Endothelial cell of umbilical vein (primary cell): ENCODE data around the gene LYSMD3. TPM values are rescaled to one million over a fixed set of nuclear protein-coding genes. Genes with fewer than 3 reads are reported as not detected.

Experiments
- BruUV-seq: library from RNA; stranded (reverse); fragments of 400-500 nt; replicated peaks from 2 replicates; lab custom pipeline; 2021; lab: Mats Ljungman, UMichigan
- CTCF ChIA-PET: fragments of 300-600, 350-600 bp; sonication (Branson Sonifier 250); formaldehyde crosslinking; loops from one replicate; lab custom pipeline; 2021; ENCODE audit warnings: antibody characterized with exemption, inconsistent platforms; lab: Charles Lee
- POLR2A ChIA-PET: fragments of 300-600, 350-600 bp; sonication (Branson Sonifier 250); formaldehyde crosslinking; loops from one replicate; lab custom pipeline; 2021; ENCODE audit warnings: antibody characterized with exemption, inconsistent platforms; lab: Charles Lee
- DNase-seq: peaks from one replicate; pipeline ENCODE4 v3.0.0-alpha.2; 2011; ENCODE audit warnings: low read depth, low spot score
- FAIRE-seq: peaks from 2 replicates; lab custom pipeline; 2011; peaks lifted over from hg19 to GRCh38; lab: Jason Lieb, UNC
- H2AFZ ChIP-seq: 2 replicates; pipeline ENCODE4 v1.6.0; 2012; ENCODE audit warnings: low read depth, low read length, control low read depth, inconsistent platforms
- H3K27ac ChIP-seq: 2 replicates; pipeline ENCODE4 v1.5.1; 2011; ENCODE audit warnings: low read depth, mild to moderate bottlenecking, control low read depth, low read length, moderate library complexity; ENCODE audit not compliant: insufficient read depth
- H3K27me3 ChIP-seq, 2 experiments: 2 replicates each; pipeline versions ENCODE4 v1.6.0 to v1.6.1; 2011; ENCODE audit warnings: low read length in 2 of 2, mixed read lengths in 1 of 2; ENCODE audit not compliant: control insufficient read depth in 2 of 2, insufficient read depth in 2 of 2
- H3K36me3 ChIP-seq, 2 experiments: 2 replicates in 1 of 2; 3 replicates in 1 of 2; pipeline ENCODE4 v1.5.1; 2011; ENCODE audit warnings: low read length in 2 of 2, mild to moderate bottlenecking in 1 of 2, moderate library complexity in 1 of 2; ENCODE audit not compliant: control insufficient read depth in 2 of 2, insufficient read depth in 2 of 2; ENCODE audit errors: extremely low read depth in 1 of 2
- H3K4me1 ChIP-seq: 3 replicates; pipeline ENCODE4 v1.5.1; 2011; ENCODE audit warnings: mild to moderate bottlenecking, low read length; ENCODE audit not compliant: control insufficient read depth, insufficient read depth; ENCODE audit errors: extremely low read depth
- H3K4me2 ChIP-seq: 2 replicates; pipeline ENCODE4 v1.6.1; 2011; ENCODE audit warnings: low read length, control low read depth, mixed read lengths; ENCODE audit not compliant: insufficient read depth
- H3K4me3 ChIP-seq, 3 experiments: fragments of 200-600 bp in 1 of 3; sonication (generic), shearing (Covaris generic) in 1 of 3; replicated peaks in 1 of 3; 2 replicates each; pipeline ENCODE4 v1.5.1; 2011 to 2016; ENCODE audit warnings: control low read depth in 3 of 3, low read length in 3 of 3, mild to moderate bottlenecking in 2 of 3, inconsistent platforms in 1 of 3, low read depth in 1 of 3, moderate library complexity in 1 of 3; ENCODE audit not compliant: insufficient read depth in 1 of 3
- H3K79me2 ChIP-seq: 2 replicates; pipeline ENCODE4 v1.6.0; 2012; ENCODE audit warnings: low read length, inconsistent platforms; ENCODE audit not compliant: control insufficient read depth, insufficient read depth
- H3K9ac ChIP-seq: replicated peaks from 2 replicates; pipeline ENCODE3; 2011; ENCODE audit warnings: low read length, control low read depth; ENCODE audit not compliant: insufficient read depth; ENCODE audit errors: extremely low read depth
- H3K9me1 ChIP-seq: replicated peaks from 3 replicates; pipeline ENCODE4 v1.6.0; 2011; ENCODE audit warnings: mild to moderate bottlenecking, low read length; ENCODE audit not compliant: control insufficient read depth, insufficient read depth; ENCODE audit errors: extremely low read depth
- H3K9me3 ChIP-seq: replicated peaks from 2 replicates; pipeline ENCODE4 v1.5.1; 2012; ENCODE audit warnings: low read length, inconsistent platforms; ENCODE audit not compliant: control insufficient read depth, insufficient read depth
- H4K20me1 ChIP-seq: replicated peaks from 2 replicates; pipeline ENCODE3; 2011; ENCODE audit warnings: mild to moderate bottlenecking, low read length; ENCODE audit not compliant: control insufficient read depth, insufficient read depth; ENCODE audit errors: extremely low read depth
- CTCF ChIP-seq, 2 donors: IDR thresholded peaks; 1 replicate in 1 of 2; 2 replicates in 1 of 2; pipeline ENCODE4 v1.5.1; 2011; ENCODE audit warnings: low read length in 2 of 2, mild to moderate bottlenecking in 2 of 2, moderate library complexity in 2 of 2, control low read depth in 1 of 2, inconsistent platforms in 1 of 2, low read depth in 1 of 2; ENCODE audit not compliant: insufficient read depth in 1 of 2; ENCODE audit errors: extremely low read depth in 1 of 2
- EZH2 ChIP-seq: IDR thresholded peaks from 2 replicates; pipeline ENCODE4 v1.6.1; 2012; ENCODE audit warnings: borderline replicate concordance, low read depth, mild to moderate bottlenecking, moderate library complexity, low read length, inconsistent platforms; ENCODE audit not compliant: severe bottlenecking
- FOS ChIP-seq: IDR thresholded peaks from 2 replicates; pipeline ENCODE4 v1.6.1; 2011; ENCODE audit warnings: mild to moderate bottlenecking, low read length, moderate library complexity, borderline replicate concordance; ENCODE audit not compliant: insufficient read depth
- GATA2 ChIP-seq: IDR thresholded peaks from 2 replicates; pipeline ENCODE4 v1.7.0; 2011; ENCODE audit warnings: low read depth, mild to moderate bottlenecking, moderate library complexity, mixed read lengths, low read length; ENCODE audit not compliant: insufficient read length, insufficient read depth
- JUN ChIP-seq: IDR thresholded peaks from 2 replicates; pipeline ENCODE4 v1.6.1; 2011; ENCODE audit warnings: borderline replicate concordance, low read depth; ENCODE audit not compliant: insufficient read length, insufficient read depth
- MAX ChIP-seq: IDR thresholded peaks from 2 replicates; pipeline ENCODE4 v1.6.1; 2011; ENCODE audit not compliant: insufficient read depth, insufficient read length
- MYC ChIP-seq: IDR thresholded peaks from one replicate; pipeline ENCODE4 v1.6.1; 2011; ENCODE audit warnings: mild to moderate bottlenecking, low read depth, low read length
- POLR2A ChIP-seq: IDR thresholded peaks from 2 replicates; pipeline ENCODE4 v1.6.1; 2012; ENCODE audit warnings: low read depth, mild to moderate bottlenecking, control low read depth, low read length
- POLR2AphosphoS5 ChIP-seq: IDR thresholded peaks from 2 replicates; pipeline ENCODE4 v1.6.1; 2012; ENCODE audit warnings: low read depth, mild to moderate bottlenecking, control low read depth, low read length, moderate library complexity; ENCODE audit not compliant: insufficient read depth
- dilution Hi-C: fragments of 300-500 bp; cut with MboI; formaldehyde crosslinking; loops from one replicate; pipeline ENCODE4 v1.15.0; 2019; ENCODE audit warnings: low sequenced_read_pairs; ENCODE audit not compliant: extremely low pct_ligation_motif_present
- intact Hi-C: fragments of 100-400 bp; cut with micrococcal nuclease; formaldehyde crosslinking; loops from one replicate; pipeline ENCODE4 v1.10.0; 2022
- polyA plus RNA-seq, 4 experiments: library from polyadenylated mRNA; depleted of rRNA in 3 of 4; stranded (reverse) in 3 of 4; unstranded in 1 of 4; fragments of >200 nt; gene quantifications; 2 replicates each; pipeline versions ENCODE4 v1.2.1 to v1.2.3, GENCODE V29; 2011 to 2012; ENCODE audit warnings: missing spikeins in 1 of 4
- total RNA-seq: library from RNA; stranded (reverse); gene quantifications from 2 replicates; pipeline ENCODE4 v1.2.3, GENCODE V29; 2021

LYSMD3 gene
- total and polyA plus RNA-seq, 2 donors (not counting 3 experiments of a cell fraction or from before 2014, with no cell fraction given): 6.0 to 21.3 TPM

GRCh38 chr5:90557391-90557790 lies 28.0 kb upstream of the LYSMD3 start:
- peaks cover 47 to 84% of the 10 kb centered on the region in 2 experiments for H3K27me3 ChIP-seq
- H3K9me3 ChIP-seq: no peaks in the 10 kb centered on the region
- H3K4me1 ChIP-seq: no peaks in the 10 kb centered on the region
- H3K9me1 ChIP-seq: no peaks in the 10 kb centered on the region
- no peaks in the 10 kb centered on the region for H3K79me2 ChIP-seq
- FAIRE-seq: no peak
- no peaks in the 10 kb centered on the region for H3K36me3 ChIP-seq
- ChIA-PET POLR2A (no interaction called here), CTCF (interaction anchor here (0.6 to 0.7 kb wide), 2 partner anchors 16 to 118 kb away, joined by 3 to 5 read pairs; no protein-coding TSS in a partner anchor)
- H3K9ac ChIP-seq: no peak overlapping the region
- dilution Hi-C loops (no loop called here), intact Hi-C loops (no loop called here)
- no peak for TF ChIP-seq MAX
- no peak for TF ChIP-seq MYC
- TF ChIP-seq POLR2AphosphoS5: no peak
- H3K4me2 ChIP-seq: no peak overlapping the region
- no peak overlapping the region for H3K27ac ChIP-seq
- DNase-seq: no peak
- H2AFZ ChIP-seq: no peak overlapping the region
- no peak overlapping the region for H3K4me3 ChIP-seq
- H4K20me1 ChIP-seq: no peaks in the 10 kb centered on the region
- BruUV-seq: no TSS peak

- BruUV-seq: no TSS peak
- FAIRE-seq (no peak), DNase-seq (no peak)
- CTCF ChIA-PET: interaction anchor here (0.6 kb wide), 1 partner anchor 1373 kb away, joined by 3 read pairs; no protein-coding TSS in a partner anchor
- dilution Hi-C loops (no loop called here), intact Hi-C loops (no loop called here)
- no peak overlapping the region for H3K27ac ChIP-seq
- POLR2A ChIA-PET: no interaction called here
- no peaks in the 10 kb centered on the region for H3K36me3 ChIP-seq
- H3K9me1 ChIP-seq: no peaks in the 10 kb centered on the region
- H3K79me2 ChIP-seq: no peaks in the 10 kb centered on the region
- peaks cover 46 to 76% of the 10 kb centered on the region in 2 experiments for H3K27me3 ChIP-seq
- H3K9ac ChIP-seq: no peak overlapping the region
- H4K20me1 ChIP-seq: no peaks in the 10 kb centered on the region
- no peak overlapping the region for H3K4me2 ChIP-seq
- no peaks in the 10 kb centered on the region for H3K9me3 ChIP-seq
- TF ChIP-seq POLR2AphosphoS5 (no peak), POLR2A (no peak), MYC (no peak), GATA2 (no peak), MAX (no peak), EZH2 (no peak), FOS (no peak), JUN (no peak), CTCF (IDR thresholded peaks at IDR 0.05; ENCODE audit: extremely low read depth in 1 of 2, insufficient read depth in 1 of 2, low read depth in 1 of 2, low read length in 2 of 2) (no peak)
- no peak overlapping the region for H2AFZ ChIP-seq
- no peaks in the 10 kb centered on the region for H3K4me1 ChIP-seq
- H3K4me3 ChIP-seq: no peak overlapping the region
Measured at GRCh38 chr5:90555666-90556065, 26.3 kb upstream of the LYSMD3 start.
